Activated T-cell treated with anti-CD3 and anti-CD28 coated beads for 4 hours (primary cell): ENCODE results near the gene GAREM2.

Experiments used
- DNase-seq: peaks from one replicate; pipeline ENCODE4 v3.0.0-alpha.2; 2020

The GAREM2 gene

GRCh38 chr2:26170795-26171194 lies 2.1 kb upstream of the GAREM2 start:
- DNase-seq: no peak

GRCh38 chr2:26172189-26172870 lies 558 bp upstream of the GAREM2 start:
- DNase-seq: no peak

- DNase-seq: no peak
These were observed 1.0 kb downstream of the GAREM2 start for GRCh38 chr2:26173776-26174482.

GRCh38 chr2:26174691-26175465 lies 2.0 kb downstream of the GAREM2 start:
- DNase-seq: no peak

GRCh38 chr2:26175466-26176278 lies 2.8 kb downstream of the GAREM2 start:
- DNase-seq: no peak

GRCh38 chr2:26176279-26176615 lies 3.4 kb downstream of the GAREM2 start:
- no peak for DNase-seq

GRCh38 chr2:26177122-26177521 lies 4.2 kb downstream of the GAREM2 start:
- no peak for DNase-seq

GRCh38 chr2:26178246-26178645 lies 5.4 kb downstream of the GAREM2 start:
- no peak for DNase-seq

GRCh38 chr2:26178746-26179436 lies 6.0 kb downstream of the GAREM2 start:
- no peak for DNase-seq

GRCh38 chr2:26179446-26179913 lies 6.6 kb downstream of the GAREM2 start:
- no peak for DNase-seq

- DNase-seq: no peak
These were observed 9.6 kb downstream of the GAREM2 start for GRCh38 chr2:26182441-26182840.

- DNase-seq: no peak
These were observed 10.2 kb downstream of the GAREM2 start for GRCh38 chr2:26182887-26183630.

GRCh38 chr2:26184121-26184520 lies 11.2 kb downstream of the GAREM2 start:
- DNase-seq: no peak

- DNase-seq: peak; percentile 73
These were observed 11.8 kb downstream of the GAREM2 start for GRCh38 chr2:26184555-26185303.

- DNase-seq: no peak
These were observed 12.5 kb downstream of the GAREM2 start for GRCh38 chr2:26185304-26185928.

GRCh38 chr2:26185954-26186770 lies 13.3 kb downstream of the GAREM2 start:
- DNase-seq: no peak

- DNase-seq: no peak
These were observed 14.2 kb downstream of the GAREM2 start for GRCh38 chr2:26187114-26187513.

GRCh38 chr2:26187537-26188104 lies 14.7 kb downstream of the GAREM2 start:
- DNase-seq: no peak

- no peak for DNase-seq
These were observed 16.2 kb downstream of the GAREM2 start for GRCh38 chr2:26189123-26189522.
